B cell (primary cell): ENCODE measurements around the gene NTN4. TPM values are rescaled to one million over a fixed set of nuclear protein-coding genes. Genes with fewer than 3 reads are reported as not detected.

ENCODE experiments used
- ATAC-seq: fragments of 200-7000 bp; cut with Tn5 transposase; one replicate; pipeline ENCODE4 v1.10.0; 2021; ENCODE audit warnings: low read depth, mild to moderate bottlenecking, moderate number of reproducible peaks, moderate library complexity
- CTCF ChIA-PET: fragments of 350-600 bp; sonication (Branson Sonifier 250); formaldehyde crosslinking; loops from one replicate; lab custom pipeline; 2021; ENCODE audit warnings: antibody characterized with exemption, inconsistent platforms; lab: Charles Lee
- POLR2A ChIA-PET: fragments of 350-600 bp; sonication (Branson Sonifier 250); formaldehyde crosslinking; loops from one replicate; lab custom pipeline; 2021; ENCODE audit warnings: antibody characterized with exemption; lab: Charles Lee
- DNase-seq: peaks from one replicate; pipeline ENCODE4 v3.0.0; 2013
- H2AFZ ChIP-seq: 2 replicates; pipeline ENCODE4 v1.6.1; 2012; ENCODE audit warnings: mild to moderate bottlenecking, low read depth, low read length; ENCODE audit not compliant: insufficient read depth, poor library complexity, severe bottlenecking
- H3K27ac ChIP-seq, 2 donors: 1 replicate in 1 of 2; 2 replicates in 1 of 2; pipeline ENCODE4 v1.5.1; 2012 to 2013; ENCODE audit warnings: low read length in 2 of 2, mild to moderate bottlenecking in 2 of 2, moderate library complexity in 1 of 2
- H3K27me3 ChIP-seq, 4 experiments: fragments of 200-600 bp in 1 of 4; sonication (generic) in 1 of 4; replicated peaks in 1 of 4; 1 replicate in 2 of 4; 2 replicates in 2 of 4; pipeline versions ENCODE4 v1.6.1 to v1.7.0; 2013 to 2016; ENCODE audit warnings: low read length in 3 of 4, mild to moderate bottlenecking in 2 of 4, mixed read lengths in 1 of 4, moderate library complexity in 1 of 4; ENCODE audit not compliant: insufficient read depth in 4 of 4, control insufficient read depth in 3 of 4; ENCODE audit errors: control extremely low read depth in 1 of 4
- H3K36me3 ChIP-seq, 2 experiments: replicated peaks in 1 of 2; 1 replicate in 1 of 2; 2 replicates in 1 of 2; pipeline versions ENCODE4 v1.6.1 to v1.7.1; 2013; ENCODE audit warnings: low read length in 1 of 2; ENCODE audit not compliant: insufficient read depth in 2 of 2, control insufficient read depth in 1 of 2; ENCODE audit errors: control extremely low read depth in 1 of 2, extremely low read depth in 1 of 2
- H3K4me1 ChIP-seq, 2 donors: fragments of 200-600 bp in 1 of 2; sonication (generic) in 1 of 2; 1 replicate in 1 of 2; 2 replicates in 1 of 2; pipeline versions ENCODE4 v1.5.1 to v1.6.1; 2013 to 2017; ENCODE audit warnings: low read length in 2 of 2; ENCODE audit not compliant: control insufficient read depth in 2 of 2, insufficient read depth in 2 of 2
- H3K4me2 ChIP-seq: replicated peaks from 2 replicates; pipeline ENCODE3; 2012; ENCODE audit warnings: mild to moderate bottlenecking, low read depth, low read length; ENCODE audit not compliant: poor library complexity, severe bottlenecking
- H3K4me3 ChIP-seq, 5 experiments: fragments of 200-600 bp in 1 of 5; sonication (generic) in 1 of 5; 1 replicate in 3 of 5; 2 replicates in 2 of 5; pipeline versions ENCODE4 v1.5.1 to v1.7.0; 2011 to 2016; ENCODE audit warnings: low read length in 4 of 5, mild to moderate bottlenecking in 4 of 5, low read depth in 2 of 5, control low read depth in 1 of 5, moderate library complexity in 1 of 5; ENCODE audit not compliant: insufficient read depth in 1 of 5; ENCODE audit errors: control extremely low read depth in 1 of 5, extremely low read depth in 1 of 5
- H3K79me2 ChIP-seq: fragments of 200-600 bp; sonication (generic); one replicate; pipeline ENCODE4 v1.6.0; 2016; ENCODE audit warnings: low read length; ENCODE audit not compliant: control insufficient read depth, insufficient read depth
- H3K9ac ChIP-seq: fragments of 200-600 bp; sonication (generic); 2 replicates; pipeline ENCODE4 v1.6.1; 2017; ENCODE audit warnings: mild to moderate bottlenecking, low read length, moderate library complexity
- H3K9me3 ChIP-seq, 3 donors: one replicate each; pipeline versions ENCODE4 v1.6.1 to v1.7.1; 2013; ENCODE audit warnings: low read length in 2 of 3; ENCODE audit not compliant: control insufficient read depth in 2 of 3, insufficient read depth in 1 of 3; ENCODE audit errors: control extremely low read depth in 1 of 3
- H4K20me1 ChIP-seq: 2 replicates; pipeline ENCODE4 v1.6.0; 2012; ENCODE audit warnings: mild to moderate bottlenecking, low read length; ENCODE audit not compliant: insufficient read depth, control insufficient read depth, poor library complexity, severe bottlenecking
- H3K27ac Mint-ChIP-seq: one replicate; pipeline ENCODE4 v1.8.0; 2021; ENCODE audit warnings: mixed read lengths
- H3K27me3 Mint-ChIP-seq: one replicate; pipeline ENCODE4 v1.8.0; 2021; ENCODE audit warnings: mixed read lengths
- H3K4me1 Mint-ChIP-seq: one replicate; pipeline ENCODE4 v1.8.0; 2021; ENCODE audit warnings: mixed read lengths
- H3K4me3 Mint-ChIP-seq: one replicate; pipeline ENCODE4 v1.8.0; 2021; ENCODE audit warnings: mixed read lengths
- H3K9me3 Mint-ChIP-seq: one replicate; pipeline ENCODE4 v1.8.0; 2022; ENCODE audit warnings: mixed read lengths; ENCODE audit not compliant: insufficient read depth
- CTCF ChIP-seq: fragments of 200-600 bp; IDR thresholded peaks from one replicate; pipeline ENCODE4 v1.8.0; 2022; ENCODE audit warnings: antibody characterized with exemption, mild to moderate bottlenecking
- EZH2 ChIP-seq: IDR thresholded peaks from 2 replicates; pipeline ENCODE4 v1.6.1; 2012; ENCODE audit warnings: borderline replicate concordance, low read depth, mild to moderate bottlenecking, moderate library complexity, low read length; ENCODE audit not compliant: insufficient read depth, poor library complexity, severe bottlenecking
- WGBS: methylation state at CpG from one replicate; pipeline ENCODE4 v1.1.5; 2013; ENCODE audit warnings: missing lambda C conversion rate; ENCODE audit not compliant: insufficient coverage; 5-methylcytosine and 5-hydroxymethylcytosine counted together
- intact Hi-C: fragments of 100-400 bp; cut with micrococcal nuclease; formaldehyde crosslinking; loops from one replicate; pipeline ENCODE4 v1.10.0; 2022
- polyA plus RNA-seq: library from polyadenylated mRNA; depleted of rRNA; stranded (reverse); fragments of >200 nt; gene quantifications from 2 replicates; pipeline ENCODE4 v1.2.3, GENCODE V29; 2012
- total RNA-seq, 2 donors: library from RNA; stranded (reverse); fragments of 120-200 nt in 1 of 2; gene quantifications; 1 replicate in 1 of 2; 2 replicates in 1 of 2; pipeline versions ENCODE4 v1.2.3 to v1.2.4, GENCODE V29; 2013 to 2022

The NTN4 gene
- total and polyA plus RNA-seq, 2 donors (not counting 1 experiment from before 2014, with no cell fraction given), result not detected

GRCh38 chr12:95637010-95637409 is 153.6 kb downstream of the NTN4 start:
- Mint-ChIP-seq H3K27me3 (peaks cover 4% of the 10 kb centered on the region), H3K4me3 (no peak overlapping the region), H3K4me1 (peaks cover 8% of the 10 kb centered on the region), H3K27ac (no peak overlapping the region), H3K9me3 (peaks cover 4% of the 10 kb centered on the region)
- H3K9ac ChIP-seq, result no peak overlapping the region
- H3K36me3 ChIP-seq, result no peaks in the 10 kb centered on the region
- no peak overlapping the region for H3K4me2 ChIP-seq
- no peak overlapping the region for H2AFZ ChIP-seq
- no peak overlapping the region for H3K27ac ChIP-seq
- H3K79me2 ChIP-seq, result no peaks in the 10 kb centered on the region
- ATAC-seq (no peak), DNase-seq (no peak)
- 96% methylated on average over 20 of the region's 24 CpGs for WGBS
- TF ChIP-seq EZH2, result no peak
- TF ChIP-seq CTCF, result no peak
- peaks cover 7 to 8% of the 10 kb centered on the region in 2 donors for H3K4me1 ChIP-seq
- ChIA-PET POLR2A (no interaction called here), CTCF (no interaction called here)
- H3K9me3 ChIP-seq, result no peaks in the 10 kb centered on the region
- H4K20me1 ChIP-seq, result no peaks in the 10 kb centered on the region
- intact Hi-C loops, result no loop called here
- no peaks in the 10 kb centered on the region for H3K27me3 ChIP-seq
- no peak overlapping the region for H3K4me3 ChIP-seq

GRCh38 chr12:95634622-95635621 is 155.6 kb downstream of the NTN4 start:
- peaks cover 4% of the 10 kb centered on the region for H3K9me3 Mint-ChIP-seq
- Histone ChIP-seq H3K4me1 (peaks cover 7 to 8% of the 10 kb centered on the region in 2 donors), H3K4me2 (no peak overlapping the region), H3K9ac (no peak overlapping the region), H3K27me3 (no peaks in the 10 kb centered on the region), H2AFZ (peak overlapping the region; percentile 9), H3K36me3 (no peaks in the 10 kb centered on the region), H3K27ac (no peak overlapping the region), H3K4me3 (no peak overlapping the region), H3K79me2 (no peaks in the 10 kb centered on the region), H3K9me3 (no peaks in the 10 kb centered on the region), H4K20me1 (no peaks in the 10 kb centered on the region)
- no peak for TF ChIP-seq CTCF
- TF ChIP-seq EZH2, result no peak
- ATAC-seq (no peak), DNase-seq (no peak)
- H3K27ac Mint-ChIP-seq, result no peak overlapping the region
- intact Hi-C loops, result no loop called here
- H3K4me3 Mint-ChIP-seq, result no peak overlapping the region
- POLR2A ChIA-PET, result no interaction called here
- peaks cover 8% of the 10 kb centered on the region for H3K4me1 Mint-ChIP-seq
- WGBS, result 0% methylated on average over 1 of the region's 9 CpGs
- CTCF ChIA-PET, result no interaction called here
- H3K27me3 Mint-ChIP-seq, result no peaks in the 10 kb centered on the region
